ENCODE data around the gene ALS2CL. TPM values are rescaled to one million over a fixed set of nuclear protein-coding genes. Genes with fewer than 3 reads are reported as not detected.
A peak's percentile ranks its signal among the peaks of the same experiment; 100 is the strongest.

The ALS2CL gene
- total RNA-seq, 4 donors from 2014 or later = 86.5 to 175 (median 105) TPM

GRCh38 chr3:46655271-46655670, 38.2 kb downstream of the ALS2CL start:
- TF ChIP-seq CTCF (IDR thresholded peaks at IDR 0.05) (no peak), POLR2A (IDR thresholded peaks at IDR 0.05) (no peak)
- no peak overlapping the region for H3K4me3 ChIP-seq (ENCODE audit: low read depth, poor library complexity, severe bottlenecking)
- intact Hi-C loops (cut with DNase I; ENCODE audit: low total_unique reads) = no loop called here
- DNase-seq (ENCODE audit: low spot score in 2 of 2) = no peak
- WGBS, 2 donors = 83 to 84% methylated on average over 6 of the region's 6 CpGs

- 64 to 67% methylated on average over 1 of the region's 1 CpG for WGBS, 2 donors
- no peak overlapping the region for H3K4me3 ChIP-seq (ENCODE audit: low read depth, poor library complexity, severe bottlenecking)
- TF ChIP-seq POLR2A (IDR thresholded peaks at IDR 0.05) (no peak), CTCF (IDR thresholded peaks at IDR 0.05) (no peak)
- intact Hi-C loops (cut with DNase I; ENCODE audit: low total_unique reads) = no loop called here
- no peak for DNase-seq (ENCODE audit: low spot score in 2 of 2)
These were observed 42.4 kb downstream of the ALS2CL start for GRCh38 chr3:46651084-46651483.

GRCh38 chr3:46649436-46649835, 44.0 kb downstream of the ALS2CL start:
- TF ChIP-seq POLR2A (IDR thresholded peaks at IDR 0.05) (no peak), CTCF (IDR thresholded peaks at IDR 0.05) (no peak)
- intact Hi-C loops (cut with DNase I; ENCODE audit: low total_unique reads) = no loop called here
- no peak for DNase-seq (ENCODE audit: low spot score in 2 of 2)
- WGBS, 2 donors = 79 to 86% methylated on average over 3 of the region's 3 CpGs
- H3K4me3 ChIP-seq (ENCODE audit: low read depth, poor library complexity, severe bottlenecking) = no peak overlapping the region

- no peak overlapping the region for H3K4me3 ChIP-seq (ENCODE audit: low read depth, poor library complexity, severe bottlenecking)
- 49 to 73% methylated on average over 2 of the region's 2 CpGs for WGBS, 2 donors
- TF ChIP-seq CTCF (IDR thresholded peaks at IDR 0.05) (no peak), POLR2A (IDR thresholded peaks at IDR 0.05) (no peak)
- DNase-seq (ENCODE audit: low spot score in 2 of 2) = no peak
- intact Hi-C loops (cut with DNase I; ENCODE audit: low total_unique reads) = no loop called here
These were observed 45.4 kb downstream of the ALS2CL start for GRCh38 chr3:46648096-46648495.

GRCh38 chr3:46646700-46647099, 46.8 kb downstream of the ALS2CL start:
- intact Hi-C loops (cut with DNase I; ENCODE audit: low total_unique reads) = no loop called here
- no peak for TF ChIP-seq CTCF (IDR thresholded peaks at IDR 0.05)
- no peak for TF ChIP-seq POLR2A (IDR thresholded peaks at IDR 0.05)
- peak in 1 of 2 donors; percentile 80 for DNase-seq (ENCODE audit: low spot score in 2 of 2)
- no peak overlapping the region for H3K4me3 ChIP-seq (ENCODE audit: low read depth, poor library complexity, severe bottlenecking)
- 42 to 44% methylated on average over 6 of the region's 6 CpGs for WGBS, 2 donors

GRCh38 chr3:46643701-46644100, 49.8 kb downstream of the ALS2CL start:
- no peak for DNase-seq (ENCODE audit: low spot score in 2 of 2)
- intact Hi-C loops (cut with DNase I; ENCODE audit: low total_unique reads) = no loop called here
- 45 to 64% methylated on average over 1 of the region's 1 CpG for WGBS, 2 donors

More at GRCh38 chr3:46643701-46644100, 49.8 kb downstream of the ALS2CL start:
- no peak overlapping the region for H3K4me3 ChIP-seq (ENCODE audit: low read depth, poor library complexity, severe bottlenecking)
- no peak for TF ChIP-seq CTCF (IDR thresholded peaks at IDR 0.05)
- TF ChIP-seq POLR2A (IDR thresholded peaks at IDR 0.05) = no peak
